Activated CD8-positive, alpha-beta memory T cell treated with anti-CD3 and anti-CD28 coated beads for 24 hours (primary cell): ENCODE data around the gene TSPAN18.

Experiments used
- DNase-seq: peaks from one replicate; pipeline ENCODE4 v3.0.0-alpha.2; 2020

Gene TSPAN18

GRCh38 chr11:44780940-44781631 lies 54.3 kb downstream of the TSPAN18 start:
- no peak for DNase-seq

GRCh38 chr11:44781655-44782054 lies 54.9 kb downstream of the TSPAN18 start:
- no peak for DNase-seq

GRCh38 chr11:44782478-44782877 lies 55.7 kb downstream of the TSPAN18 start:
- DNase-seq: no peak

GRCh38 chr11:44784436-44784760 lies 57.6 kb downstream of the TSPAN18 start:
- DNase-seq: no peak

GRCh38 chr11:44784851-44785250 lies 58.1 kb downstream of the TSPAN18 start:
- DNase-seq: no peak

- no peak for DNase-seq
Observed at GRCh38 chr11:44785856-44786607, 59.3 kb downstream of the TSPAN18 start.

- no peak for DNase-seq
Observed at GRCh38 chr11:44787070-44787469, 60.3 kb downstream of the TSPAN18 start.

GRCh38 chr11:44787981-44788380 lies 61.2 kb downstream of the TSPAN18 start:
- DNase-seq: no peak

GRCh38 chr11:44788536-44789261 lies 61.9 kb downstream of the TSPAN18 start:
- DNase-seq: no peak

- DNase-seq: no peak
Observed at GRCh38 chr11:44789496-44789895, 62.7 kb downstream of the TSPAN18 start.

GRCh38 chr11:44790211-44790610 lies 63.4 kb downstream of the TSPAN18 start:
- DNase-seq: no peak

GRCh38 chr11:44791316-44791925 lies 64.7 kb downstream of the TSPAN18 start:
- no peak for DNase-seq

GRCh38 chr11:44792171-44792570 lies 65.4 kb downstream of the TSPAN18 start:
- no peak for DNase-seq

GRCh38 chr11:44793350-44794090 lies 66.8 kb downstream of the TSPAN18 start:
- no peak for DNase-seq

GRCh38 chr11:44795803-44796535 lies 69.2 kb downstream of the TSPAN18 start:
- no peak for DNase-seq

- no peak for DNase-seq
Observed at GRCh38 chr11:44797051-44797450, 70.3 kb downstream of the TSPAN18 start.

GRCh38 chr11:44797886-44798606 lies 71.3 kb downstream of the TSPAN18 start:
- no peak for DNase-seq

- no peak for DNase-seq
Observed at GRCh38 chr11:44798607-44798972, 71.8 kb downstream of the TSPAN18 start.

- DNase-seq: no peak
Observed at GRCh38 chr11:44799012-44799411, 72.2 kb downstream of the TSPAN18 start.

GRCh38 chr11:44802347-44802746 lies 75.6 kb downstream of the TSPAN18 start:
- DNase-seq: no peak

- DNase-seq: no peak
Observed at GRCh38 chr11:44803009-44803408, 76.2 kb downstream of the TSPAN18 start.
